HG02885 (cell line): ENCODE measurements around the gene SMAP2.
A peak's percentile ranks its signal among the peaks of the same experiment; 100 is the strongest.
"Not testable (repeated sequence)": the region's sequence is repeated elsewhere in the genome, so short reads cannot be mapped to it uniquely, and the experiment has no call there.

Source experiments
- ATAC-seq: cut with Tn5 transposase; IDR thresholded peaks from one replicate; pipeline ENCODE4 v1.9.1; 2021; ENCODE audit warnings: mild to moderate bottlenecking; ENCODE audit not compliant: unreplicated experiment, poor library complexity

SMAP2 gene

GRCh38 chr1:40373323-40374283 lies at the start of gene SMAP2:
SMAP2 (plus strand) TSS chr1:40373727; CDS start chr1:40374121, 394 bp downstream.
- peak; percentile 93 for ATAC-seq

GRCh38 chr1:40331403-40331802 lies 42.1 kb upstream of the SMAP2 start:
- not testable (repeated sequence) for ATAC-seq

- no peak for ATAC-seq
Observed at GRCh38 chr1:40332695-40333094, 40.8 kb upstream of the SMAP2 start.

GRCh38 chr1:40337443-40337842 lies 36.1 kb upstream of the SMAP2 start:
- no peak for ATAC-seq

GRCh38 chr1:40338745-40339419 lies 34.6 kb upstream of the SMAP2 start:
- ATAC-seq = peak; percentile 64

- no peak for ATAC-seq
Observed at GRCh38 chr1:40339420-40340323, 33.9 kb upstream of the SMAP2 start.

GRCh38 chr1:40341491-40342380 lies 31.8 kb upstream of the SMAP2 start:
- ATAC-seq = no peak

GRCh38 chr1:40342381-40342717 lies 31.2 kb upstream of the SMAP2 start:
- not testable (repeated sequence) for ATAC-seq

- no peak for ATAC-seq
Observed at GRCh38 chr1:40344597-40344996, 28.9 kb upstream of the SMAP2 start.

GRCh38 chr1:40350391-40350790 lies 23.1 kb upstream of the SMAP2 start:
- no peak for ATAC-seq

- no peak for ATAC-seq
Observed at GRCh38 chr1:40351124-40351523, 22.4 kb upstream of the SMAP2 start.

GRCh38 chr1:40352126-40352525 lies 21.4 kb upstream of the SMAP2 start:
- no peak for ATAC-seq

GRCh38 chr1:40353082-40353481 lies 20.4 kb upstream of the SMAP2 start:
- ATAC-seq = no peak

- no peak for ATAC-seq
Observed at GRCh38 chr1:40357625-40358024, 15.9 kb upstream of the SMAP2 start.

- no peak for ATAC-seq
Observed at GRCh38 chr1:40360631-40361030, 12.9 kb upstream of the SMAP2 start.

- ATAC-seq = no peak
Observed at GRCh38 chr1:40361201-40361600, 12.3 kb upstream of the SMAP2 start.

GRCh38 chr1:40361637-40362036 lies 11.9 kb upstream of the SMAP2 start:
- no peak for ATAC-seq

GRCh38 chr1:40362199-40362598 lies 11.3 kb upstream of the SMAP2 start:
- ATAC-seq = no peak

GRCh38 chr1:40362699-40363098 lies 10.8 kb upstream of the SMAP2 start:
- no peak for ATAC-seq

GRCh38 chr1:40363721-40364120 lies 9.8 kb upstream of the SMAP2 start:
- peak; percentile 72 for ATAC-seq
